HG03460 (cell line): ENCODE results near the gene KCNJ5.

Experiments
- ATAC-seq: cut with Tn5 transposase; IDR thresholded peaks from one replicate; pipeline ENCODE4 v1.9.1; 2021; ENCODE audit not compliant: unreplicated experiment

KCNJ5 gene

GRCh38 chr11:128871168-128871610, 20.0 kb upstream of the KCNJ5 start:
- ATAC-seq: no peak

- no peak for ATAC-seq
Observed at GRCh38 chr11:128872094-128872493, 19.1 kb upstream of the KCNJ5 start.

GRCh38 chr11:128872594-128872993, 18.6 kb upstream of the KCNJ5 start:
- no peak for ATAC-seq

GRCh38 chr11:128874427-128874826, 16.7 kb upstream of the KCNJ5 start:
- ATAC-seq: no peak

GRCh38 chr11:128876133-128876650, 15.0 kb upstream of the KCNJ5 start:
- ATAC-seq: no peak

- ATAC-seq: no peak
Observed at GRCh38 chr11:128877726-128878125, 13.4 kb upstream of the KCNJ5 start.

- ATAC-seq: no peak
Observed at GRCh38 chr11:128878455-128878854, 12.7 kb upstream of the KCNJ5 start.

- ATAC-seq: no peak
Observed at GRCh38 chr11:128879817-128880216, 11.3 kb upstream of the KCNJ5 start.

- no peak for ATAC-seq
Observed at GRCh38 chr11:128881221-128881620, 9.9 kb upstream of the KCNJ5 start.

- no peak for ATAC-seq
Observed at GRCh38 chr11:128882451-128882850, 8.7 kb upstream of the KCNJ5 start.

- no peak for ATAC-seq
Observed at GRCh38 chr11:128884054-128884453, 7.1 kb upstream of the KCNJ5 start.

- peak; percentile 84 for ATAC-seq
Observed at GRCh38 chr11:128884703-128885338, 6.3 kb upstream of the KCNJ5 start.

- no peak for ATAC-seq
Observed at GRCh38 chr11:128886406-128887124, 4.6 kb upstream of the KCNJ5 start.

GRCh38 chr11:128888034-128888985, 2.8 kb upstream of the KCNJ5 start:
- no peak for ATAC-seq

GRCh38 chr11:128889657-128890213, 1.4 kb upstream of the KCNJ5 start:
- ATAC-seq: no peak

GRCh38 chr11:128890216-128890542, 977 bp upstream of the KCNJ5 start:
- ATAC-seq: no peak

GRCh38 chr11:128891913-128892398, 800 bp downstream of the KCNJ5 start:
- no peak for ATAC-seq

GRCh38 chr11:128892866-128893565, 1.9 kb downstream of the KCNJ5 start:
- no peak for ATAC-seq

- ATAC-seq: peak; percentile 66
Observed at GRCh38 chr11:128893578-128894285, 2.6 kb downstream of the KCNJ5 start.

- no peak for ATAC-seq
Observed at GRCh38 chr11:128894286-128894681, 3.1 kb downstream of the KCNJ5 start.
